Kidney (tissue), 14 donors: ENCODE results near the gene SH3BGRL2. TPM values are rescaled to one million over a fixed set of nuclear protein-coding genes. Genes with fewer than 3 reads are reported as not detected.

Experiments
- DNase-seq, 5 donors: peaks; one replicate each; pipeline ENCODE4 v3.0.0-alpha.2; 2013 to 2020
- FAIRE-seq: peaks from 2 replicates; lab custom pipeline; 2012; peaks lifted over from hg19 to GRCh38; lab: Jason Lieb, UNC
- H3K27ac ChIP-seq, 2 donors: one replicate each; pipeline ENCODE4 v1.7.0; 2013; ENCODE audit warnings: low read depth in 2 of 2, low read length in 2 of 2, inconsistent platforms in 1 of 2
- H3K27me3 ChIP-seq: one replicate; pipeline ENCODE4 v1.7.1; 2013; ENCODE audit warnings: low read length, inconsistent platforms; ENCODE audit not compliant: control insufficient read depth, insufficient read depth
- H3K36me3 ChIP-seq, 3 donors: one replicate each; pipeline versions ENCODE4 v1.7.0 to v1.7.1; 2013; ENCODE audit warnings: low read length in 3 of 3, control low read depth in 1 of 3, inconsistent platforms in 1 of 3; ENCODE audit not compliant: insufficient read depth in 3 of 3, control insufficient read depth in 2 of 3
- H3K4me1 ChIP-seq, 3 donors: one replicate each; pipeline versions ENCODE4 v1.7.0 to v1.7.1; 2013; ENCODE audit warnings: low read length in 3 of 3, inconsistent platforms in 1 of 3, low read depth in 1 of 3; ENCODE audit not compliant: control insufficient read depth in 2 of 3, insufficient read depth in 2 of 3
- H3K4me3 ChIP-seq, 3 donors: one replicate each; pipeline versions ENCODE4 v1.7.0 to v1.8.1; 2013; ENCODE audit warnings: low read length in 3 of 3, control low read depth in 1 of 3, inconsistent platforms in 1 of 3
- H3K9ac ChIP-seq, 3 donors: one replicate each; pipeline versions ENCODE4 v1.7.0 to v1.7.1; 2013; ENCODE audit warnings: low read length in 3 of 3, control low read depth in 1 of 3, inconsistent platforms in 1 of 3
- H3K9me3 ChIP-seq, 3 donors: one replicate each; pipeline versions ENCODE4 v1.7.0 to v1.7.1; 2013; ENCODE audit warnings: low read length in 3 of 3, control low read depth in 1 of 3, inconsistent platforms in 1 of 3; ENCODE audit not compliant: control insufficient read depth in 2 of 3, insufficient read depth in 1 of 3
- intact Hi-C: fragments of 100-400 bp; cut with DNase I; formaldehyde crosslinking; loops from one replicate; pipeline ENCODE4 v1.11.1; 2022
- polyA plus RNA-seq: library from polyadenylated mRNA; stranded (reverse); fragments of 350-450 nt; fragmentation: Illumina TruSeq; extraction: RNeasy Lipid Tissue Mini Kit (QIAGEN cat#74804); gene quantifications from one replicate; pipeline ENCODE4 v1.2.3, GENCODE V29; 2014; ENCODE audit warnings: low read depth, low replicate concordance; ENCODE audit not compliant: insufficient read depth
- total RNA-seq: library from RNA; stranded (reverse); fragmentation: NEBNext Ultra II Directional; extraction: Animal tissue kit (Norgen Biotek cat#: 25700); gene quantifications from one replicate; pipeline ENCODE4 v1.2.1, GENCODE V29; 2021
- TF ChIP-seq, protein P1 (sequence below): IDR thresholded peaks from 3 replicates; pipeline ENCODE4 v1.5.1; 2012; ENCODE audit warnings: mild to moderate bottlenecking, moderate library complexity, borderline replicate concordance; ENCODE audit not compliant: insufficient read depth; ENCODE audit errors: extremely low read depth
- donor health status: control.
- donor health status: control.
- donor health status: control.
- donor health status: control.
- donor health status: control.
- donor health status: DM: yes; HTN: yes; CAD: no.
- donor health status: Normal renal cell carcinoma (clear cell type).

Gene SH3BGRL2
- total and polyA plus RNA-seq, 2 donors from 2014 or later = 14.6 to 18.6 TPM

DNA sequence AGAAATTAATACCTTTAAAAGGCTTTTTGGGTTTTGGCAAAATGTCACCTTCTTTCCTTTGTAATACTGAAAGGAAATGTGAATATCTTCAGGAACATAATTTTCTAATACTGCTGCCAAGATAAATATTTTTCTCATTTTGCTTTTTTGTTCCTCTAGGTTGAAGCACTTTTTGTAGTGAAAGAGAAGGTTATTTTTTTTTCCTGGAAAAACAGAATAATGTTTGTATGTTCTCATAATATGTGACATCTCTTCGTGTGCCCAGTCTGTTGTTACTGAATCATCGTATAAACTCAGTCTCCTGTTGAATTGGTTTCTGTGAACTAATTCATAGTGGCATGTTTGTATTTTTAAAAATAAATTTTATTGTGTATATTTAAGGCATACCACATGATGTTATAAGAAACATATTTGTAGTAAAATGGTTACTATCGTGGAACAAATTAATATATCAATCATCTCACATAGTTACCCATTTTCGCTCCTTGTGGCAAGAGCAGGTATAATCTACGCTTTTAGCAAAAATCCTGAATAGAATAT, 74.4 kb downstream of the SH3BGRL2 start:
- H3K27ac ChIP-seq = no peak overlapping the region
- H3K9ac ChIP-seq = no peak overlapping the region
- no peak for DNase-seq
- intact Hi-C loops = no loop called here
- no peak for FAIRE-seq
- TF ChIP-seq, protein P1, sequence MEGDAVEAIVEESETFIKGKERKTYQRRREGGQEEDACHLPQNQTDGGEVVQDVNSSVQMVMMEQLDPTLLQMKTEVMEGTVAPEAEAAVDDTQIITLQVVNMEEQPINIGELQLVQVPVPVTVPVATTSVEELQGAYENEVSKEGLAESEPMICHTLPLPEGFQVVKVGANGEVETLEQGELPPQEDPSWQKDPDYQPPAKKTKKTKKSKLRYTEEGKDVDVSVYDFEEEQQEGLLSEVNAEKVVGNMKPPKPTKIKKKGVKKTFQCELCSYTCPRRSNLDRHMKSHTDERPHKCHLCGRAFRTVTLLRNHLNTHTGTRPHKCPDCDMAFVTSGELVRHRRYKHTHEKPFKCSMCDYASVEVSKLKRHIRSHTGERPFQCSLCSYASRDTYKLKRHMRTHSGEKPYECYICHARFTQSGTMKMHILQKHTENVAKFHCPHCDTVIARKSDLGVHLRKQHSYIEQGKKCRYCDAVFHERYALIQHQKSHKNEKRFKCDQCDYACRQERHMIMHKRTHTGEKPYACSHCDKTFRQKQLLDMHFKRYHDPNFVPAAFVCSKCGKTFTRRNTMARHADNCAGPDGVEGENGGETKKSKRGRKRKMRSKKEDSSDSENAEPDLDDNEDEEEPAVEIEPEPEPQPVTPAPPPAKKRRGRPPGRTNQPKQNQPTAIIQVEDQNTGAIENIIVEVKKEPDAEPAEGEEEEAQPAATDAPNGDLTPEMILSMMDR = no peak
- H3K4me1 ChIP-seq = no peaks in the 10 kb centered on the region
- no peaks in the 10 kb centered on the region for H3K27me3 ChIP-seq
- no peaks in the 10 kb centered on the region for H3K36me3 ChIP-seq
- H3K4me3 ChIP-seq = no peak overlapping the region
- H3K9me3 ChIP-seq = no peaks in the 10 kb centered on the region

DNA sequence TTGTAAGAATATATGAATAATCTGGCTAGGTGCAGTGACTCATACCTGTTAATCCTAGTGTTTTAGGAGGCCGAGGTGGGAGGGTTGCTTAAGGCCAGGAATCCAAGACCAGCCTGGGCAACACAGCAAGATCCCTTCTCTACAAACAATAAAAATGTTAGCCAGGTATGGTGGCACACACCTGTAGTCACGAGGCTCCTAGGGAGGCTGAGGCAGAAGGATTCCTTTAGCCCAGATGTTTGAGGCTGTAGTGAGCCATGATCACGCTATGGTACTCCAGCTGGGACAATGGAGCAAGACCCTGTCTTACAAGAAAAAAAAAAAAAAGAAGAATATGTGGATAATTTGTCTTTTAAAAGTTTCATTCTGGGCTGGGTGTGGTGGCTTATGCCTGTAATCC, 75.4 kb downstream of the SH3BGRL2 start:
- intact Hi-C loops = no loop called here
- no peak overlapping the region for H3K4me3 ChIP-seq
- FAIRE-seq (no peak), DNase-seq (no peak)
- H3K27ac ChIP-seq = no peak overlapping the region
- TF ChIP-seq, protein P1 = no peak
- H3K9ac ChIP-seq = no peak overlapping the region
- no peaks in the 10 kb centered on the region for H3K4me1 ChIP-seq
- no peaks in the 10 kb centered on the region for H3K27me3 ChIP-seq
- no peaks in the 10 kb centered on the region for H3K36me3 ChIP-seq
- H3K9me3 ChIP-seq = no peaks in the 10 kb centered on the region

DNA sequence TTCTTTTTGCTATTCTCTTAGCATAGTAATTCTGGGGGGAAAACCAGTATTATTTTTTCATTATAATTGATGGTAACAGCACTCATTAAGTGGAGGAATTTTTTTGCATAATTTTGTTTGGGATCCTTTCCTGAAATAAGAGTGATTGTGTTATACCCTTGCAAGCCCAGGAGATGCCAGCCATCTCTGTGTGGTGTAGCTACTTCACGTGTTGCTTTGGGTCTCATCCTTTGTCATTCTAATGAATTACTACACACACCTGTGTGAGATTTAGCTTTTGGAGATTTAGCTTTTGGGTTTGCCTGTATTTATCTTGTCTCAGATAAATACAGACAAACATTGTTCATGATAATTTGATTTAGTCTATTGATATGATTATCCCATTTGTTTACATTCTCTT, 76.5 kb downstream of the SH3BGRL2 start:
- no peaks in the 10 kb centered on the region for H3K9me3 ChIP-seq
- FAIRE-seq = no peak
- no peaks in the 10 kb centered on the region for H3K36me3 ChIP-seq
- no peak overlapping the region for H3K9ac ChIP-seq
- H3K27me3 ChIP-seq = no peaks in the 10 kb centered on the region
- no peak overlapping the region for H3K4me3 ChIP-seq
- H3K4me1 ChIP-seq = no peaks in the 10 kb centered on the region
- TF ChIP-seq, protein P1 = no peak
- intact Hi-C loops = no loop called here
- DNase-seq = no peak
- H3K27ac ChIP-seq = no peak overlapping the region
